GM21723 (cell line): ENCODE results near the gene GNB2.
A peak's percentile ranks its signal among the peaks of the same experiment; 100 is the strongest.

Experiments used
- ATAC-seq: cut with Tn5 transposase; IDR thresholded peaks from one replicate; pipeline ENCODE4 v1.9.1; 2021; ENCODE audit warnings: mild to moderate bottlenecking, moderate library complexity; ENCODE audit not compliant: unreplicated experiment

Gene GNB2

DNA sequence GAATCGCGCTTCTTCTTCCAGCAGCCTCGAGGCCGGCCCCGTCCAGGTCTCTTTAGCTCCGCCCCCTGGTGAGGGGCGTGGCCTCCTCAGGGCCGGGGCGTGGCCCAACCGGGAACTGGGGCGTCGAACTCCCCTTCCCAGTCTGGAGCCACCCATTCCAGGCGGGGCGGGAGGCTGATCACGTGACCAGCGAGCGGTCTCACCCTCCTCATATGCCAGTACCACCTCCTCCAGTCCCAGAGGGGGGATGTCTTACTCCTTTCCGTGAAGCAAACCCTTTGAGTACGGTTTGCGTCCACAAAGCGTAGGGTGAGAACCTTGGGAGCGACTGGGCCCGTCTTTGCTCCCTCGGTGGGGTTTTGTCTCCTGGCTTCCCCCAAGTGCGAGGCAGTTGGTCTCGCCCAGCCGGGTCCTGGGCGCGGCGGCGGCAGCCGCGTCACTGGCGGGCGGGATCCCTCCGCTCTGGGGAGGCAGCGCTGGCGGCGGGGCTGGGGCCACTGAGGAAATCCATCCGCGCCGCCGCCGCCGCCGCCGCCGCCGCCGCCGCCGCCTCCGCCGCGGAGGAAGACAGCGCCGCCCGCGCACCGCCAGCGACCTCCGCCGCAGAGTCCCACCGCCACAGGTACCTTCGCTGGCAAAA lies at the start of gene GNB2:
Gene GNB2 (plus strand): TSS at position 439 of the 640 bp plus-strand sequence. CDS start 2,526 bp downstream, outside the sequence.
- peak; percentile 65 for ATAC-seq

DNA sequence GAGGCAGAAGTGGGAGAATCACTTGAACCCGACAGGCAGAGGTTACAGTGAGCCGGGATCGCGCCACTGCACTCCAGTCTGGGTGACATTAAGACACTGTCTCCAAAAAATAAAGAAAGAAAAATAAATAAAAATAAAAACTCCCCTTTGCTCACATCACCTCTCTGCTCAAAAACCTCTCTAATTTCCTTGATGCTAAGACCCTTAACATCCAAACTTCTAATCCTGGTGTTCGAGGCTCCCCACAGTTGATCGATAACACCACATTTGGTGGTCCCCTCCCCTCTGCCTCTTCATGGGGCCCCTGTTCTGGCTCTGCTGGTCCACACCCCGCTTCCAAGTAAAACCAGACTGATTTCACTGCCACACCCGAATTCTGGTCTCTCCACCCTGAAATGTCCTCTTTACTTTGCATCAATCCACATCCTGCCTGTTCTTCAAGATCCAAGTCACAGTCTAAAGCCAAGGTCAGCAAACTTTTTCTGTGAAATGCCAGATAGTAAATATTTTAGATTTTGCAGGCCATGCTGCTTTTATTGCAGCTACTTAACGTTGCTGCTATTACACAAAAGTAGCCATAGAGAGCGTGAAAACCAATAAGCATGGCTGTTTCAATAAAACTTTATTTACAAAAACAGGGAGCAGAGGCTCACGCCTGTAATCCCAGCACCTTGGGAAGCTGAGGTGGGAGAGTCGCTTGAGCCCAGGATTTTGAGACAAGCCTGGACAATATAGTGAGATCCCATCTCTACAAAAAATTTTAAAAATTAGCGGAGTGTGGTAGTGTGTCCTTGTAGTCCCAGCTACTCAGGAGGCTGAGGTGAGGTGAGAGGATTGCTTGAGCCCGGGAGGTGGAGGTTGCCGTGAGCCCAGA lies 49.4 kb upstream of the GNB2 start:
- no peak for ATAC-seq

DNA sequence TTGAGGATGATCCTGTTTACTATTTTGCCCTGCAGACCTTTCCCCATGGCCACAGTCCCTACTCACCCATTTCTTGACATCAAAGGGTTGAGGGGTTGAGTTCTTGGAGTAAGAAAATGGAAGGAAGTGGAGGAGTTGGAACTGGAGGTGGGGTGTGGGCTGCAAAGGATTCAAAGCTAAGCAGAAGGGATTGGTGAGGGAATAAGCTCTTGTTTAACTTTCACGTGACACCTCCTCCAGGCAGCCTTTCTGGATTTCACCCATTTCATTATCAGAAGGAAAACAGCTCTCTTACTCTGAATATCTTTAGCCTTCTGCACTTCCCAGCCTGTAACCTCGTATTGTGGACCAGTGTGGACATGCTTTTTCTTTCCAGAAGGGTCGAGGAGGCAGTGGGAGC lies 47.5 kb upstream of the GNB2 start:
- ATAC-seq = no peak

DNA sequence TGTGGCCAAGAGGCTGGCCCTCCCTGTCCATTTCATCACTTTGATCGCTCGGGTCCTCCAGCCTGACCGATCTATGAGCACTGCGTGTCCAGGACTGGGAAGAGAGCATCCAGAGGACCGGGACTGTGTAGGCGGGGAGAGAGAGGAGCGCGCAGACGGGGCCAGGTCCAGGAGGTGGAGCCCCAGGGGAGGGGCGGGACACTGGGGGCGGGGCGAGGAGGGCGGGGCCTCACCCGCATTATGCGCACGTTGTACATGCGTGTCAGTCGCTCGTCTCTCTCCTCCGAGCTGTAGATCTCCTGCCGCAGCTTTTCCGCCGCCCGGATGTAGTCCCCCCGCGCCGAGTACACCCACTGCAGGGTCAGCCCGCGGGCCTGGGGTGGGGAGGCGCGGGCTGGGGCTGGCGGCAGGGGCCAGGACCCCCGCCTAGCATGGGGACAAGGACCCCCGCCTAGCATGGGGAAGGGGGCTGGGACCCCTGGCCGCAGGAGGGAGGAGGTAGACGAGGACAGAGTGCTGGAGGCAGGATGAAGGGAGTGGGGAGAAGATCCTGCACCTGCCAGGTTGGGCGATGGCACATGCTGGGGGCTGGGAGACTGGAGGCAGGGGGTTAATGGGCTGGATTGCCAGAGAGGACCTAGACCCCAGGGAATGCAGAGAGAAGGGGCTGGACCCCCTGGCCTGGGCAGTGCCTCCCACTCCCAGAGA lies 46.9 kb upstream of the GNB2 start:
- peak; percentile 75 for ATAC-seq

- no peak for ATAC-seq
These were observed 46.3 kb upstream of the GNB2 start for GRCh38 chr7:100627238-100627549.

- ATAC-seq = no peak
These were observed 44.3 kb upstream of the GNB2 start for GRCh38 chr7:100629117-100629716.

- ATAC-seq = no peak
These were observed 43.5 kb upstream of the GNB2 start for GRCh38 chr7:100630066-100630465.

GRCh38 chr7:100632951-100633717 lies 40.4 kb upstream of the GNB2 start:
- peak; percentile 46 for ATAC-seq

DNA sequence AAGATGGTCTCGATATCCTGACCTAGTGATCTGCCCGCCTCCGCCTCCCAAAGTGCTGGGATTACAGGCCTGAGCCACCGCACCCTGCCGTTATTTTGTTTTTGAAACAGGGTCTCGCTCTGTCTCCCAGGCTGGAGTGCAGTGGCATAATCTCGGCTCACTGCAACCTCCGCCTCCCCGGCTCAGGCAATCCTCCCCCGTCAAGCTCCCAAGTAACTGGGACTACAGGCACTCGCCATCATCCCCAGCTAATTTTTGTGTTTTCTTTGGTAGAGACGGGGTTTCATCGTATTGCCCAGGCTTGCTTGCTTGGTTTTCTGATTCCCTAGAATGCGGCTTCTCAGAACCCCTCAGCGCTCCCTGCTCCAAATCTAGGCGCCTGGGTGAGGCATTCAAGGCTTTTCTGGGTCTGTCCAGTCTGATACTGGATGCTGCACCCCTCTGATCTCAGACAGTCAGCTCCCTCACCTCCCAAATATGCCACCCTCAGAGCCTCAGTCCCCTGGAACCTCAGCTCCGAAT lies 33.5 kb upstream of the GNB2 start:
- no peak for ATAC-seq

GRCh38 chr7:100640517-100641440 lies 32.8 kb upstream of the GNB2 start:
- no peak for ATAC-seq

DNA sequence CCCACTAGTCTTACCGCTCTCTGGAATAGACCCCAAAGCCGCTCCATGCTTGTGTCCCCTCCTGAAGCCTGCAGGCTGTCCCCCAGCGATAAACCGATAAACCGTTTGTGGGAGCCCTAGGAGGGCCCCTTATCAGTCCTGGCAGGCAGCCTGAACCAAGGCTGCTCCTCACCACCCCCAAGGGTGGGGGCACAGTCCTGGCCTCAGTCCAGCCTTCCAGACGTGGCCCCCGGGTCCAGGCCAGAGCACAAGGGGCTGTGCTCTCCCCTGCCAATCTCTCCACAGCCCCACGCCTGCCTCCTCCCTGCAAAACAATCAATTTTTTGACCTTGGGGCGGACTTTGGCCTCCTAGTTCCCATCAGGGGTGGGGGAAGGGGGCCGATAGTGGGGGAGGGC lies 32.1 kb upstream of the GNB2 start, which contains the start of gene TFR2:
Gene TFR2 (minus strand): TSS at position 90 of the 397 bp plus-strand sequence. CDS start 43 bp downstream, at position 47.
- no peak for ATAC-seq

DNA sequence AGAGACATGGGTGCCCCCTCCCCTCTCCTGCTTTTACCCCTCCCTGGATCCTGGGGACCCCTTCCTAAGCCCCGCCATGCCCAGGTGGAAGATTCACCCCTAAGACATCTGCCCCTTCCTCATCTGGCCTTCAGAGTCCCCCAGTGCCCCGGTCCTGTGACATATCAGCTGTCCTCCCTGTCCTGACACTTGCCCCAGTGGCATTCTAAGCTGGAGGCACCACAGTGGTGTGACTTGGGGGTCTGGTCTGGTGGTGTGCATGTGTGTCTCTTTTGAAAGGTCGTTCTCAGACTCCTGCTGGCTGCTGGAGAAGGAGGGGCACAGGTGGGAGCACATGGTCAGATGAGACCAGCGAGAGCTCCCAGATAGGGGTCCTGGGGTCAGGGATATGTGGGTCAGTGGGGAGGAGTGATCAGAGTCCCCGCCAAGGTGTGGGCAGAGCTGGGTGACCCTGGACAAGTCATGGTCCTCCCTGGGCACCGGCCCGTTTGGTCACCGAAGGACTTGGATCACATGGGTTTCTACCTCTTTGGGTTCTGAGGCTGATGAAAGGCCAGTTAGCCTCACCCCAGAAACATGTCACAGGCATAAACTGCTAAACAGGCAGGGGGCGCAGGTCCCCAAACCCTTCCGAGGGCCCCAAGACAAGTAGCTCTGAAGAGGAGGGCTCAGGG lies 31.5 kb upstream of the GNB2 start:
- no peak for ATAC-seq

DNA sequence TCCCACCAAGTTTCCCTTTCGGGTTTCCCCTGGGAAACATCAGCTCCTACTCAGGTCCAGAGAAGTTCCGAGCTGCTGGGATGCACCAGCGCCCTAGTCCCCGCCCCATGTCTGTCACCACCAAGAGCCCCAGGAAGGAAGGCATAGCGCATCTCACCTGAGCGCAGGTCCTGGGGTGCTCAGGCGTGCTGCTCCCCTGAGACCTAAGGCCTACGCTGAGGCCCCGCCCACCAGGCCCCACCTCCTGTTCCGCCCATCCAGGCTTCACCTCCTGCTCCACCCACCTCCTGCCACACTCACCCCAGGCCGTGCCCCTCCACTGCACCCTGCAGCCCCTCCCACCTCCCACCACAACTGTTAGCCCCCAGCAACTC lies 31.0 kb upstream of the GNB2 start:
- no peak for ATAC-seq

- ATAC-seq = no peak
These were observed 23.5 kb upstream of the GNB2 start for GRCh38 chr7:100649826-100650565.

DNA sequence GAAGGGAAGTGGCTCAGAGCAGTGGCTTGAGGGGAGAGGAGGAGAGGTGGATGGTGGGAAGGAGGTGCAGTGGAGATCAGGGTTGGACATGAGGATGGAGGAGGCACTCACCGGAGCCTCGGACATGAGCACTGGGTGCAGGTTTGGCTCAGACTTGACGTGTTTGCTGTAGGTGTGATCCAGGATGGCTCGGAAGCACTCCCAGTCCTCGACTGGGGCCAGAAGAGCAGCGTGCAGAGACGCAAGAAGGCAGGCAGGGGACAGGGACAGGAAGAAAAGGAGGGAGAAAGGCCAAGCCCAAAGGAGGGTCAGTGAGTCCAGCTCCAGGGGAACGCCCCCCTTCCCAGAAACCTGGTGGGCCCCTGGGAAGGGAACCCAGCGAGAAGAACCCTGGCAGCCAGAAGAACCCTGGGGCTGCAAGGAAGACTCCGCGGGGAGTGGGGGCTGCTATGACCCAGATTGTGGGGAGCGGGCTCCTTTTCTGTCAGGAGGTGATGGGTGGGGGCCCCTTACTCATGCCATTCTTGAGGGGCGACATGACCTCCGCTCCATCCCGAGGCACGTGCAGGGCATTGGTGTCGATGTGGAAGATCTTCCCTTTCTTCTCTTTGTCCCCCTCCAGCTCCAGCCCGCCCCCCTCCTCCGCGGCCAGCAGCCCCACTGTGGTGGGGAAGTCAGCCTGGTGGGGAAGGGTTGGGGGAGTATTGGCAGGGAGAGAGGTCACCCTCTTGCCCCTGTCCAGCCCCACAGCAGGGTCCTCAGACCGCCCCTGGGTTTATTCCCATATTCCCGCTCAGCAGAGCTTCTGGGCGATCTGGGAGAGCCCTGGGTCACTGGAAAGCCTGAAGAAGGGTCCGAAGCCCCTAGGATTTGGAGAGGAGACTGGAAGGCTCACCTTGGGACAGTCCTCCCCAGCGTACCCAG lies 18.4 kb upstream of the GNB2 start:
- ATAC-seq = no peak

GRCh38 chr7:100655908-100656674 lies 17.4 kb upstream of the GNB2 start, which contains the start of gene ACTL6B:
ACTL6B (minus strand) TSS chr7:100656448; CDS start chr7:100656354, 94 bp downstream.
- ATAC-seq = no peak
